AG10803 (cell line): Measurements from ENCODE around the gene SPATA20.
A peak's percentile ranks its signal among the peaks of the same experiment; 100 is the strongest.

Experiments
- DNase-seq: peaks from one replicate; pipeline ENCODE4 v3.0.0; 2010; ENCODE audit warnings: low read depth
- H3K4me3 ChIP-seq: 2 replicates; pipeline ENCODE4 v1.5.1; 2011; ENCODE audit warnings: mild to moderate bottlenecking, low read length, control low read depth
- CTCF ChIP-seq: conservative IDR thresholded peaks from 2 replicates; pipeline ENCODE4 v1.5.1; 2011; ENCODE audit warnings: mild to moderate bottlenecking, low read length, control low read depth, inconsistent platforms

SPATA20 gene

DNA sequence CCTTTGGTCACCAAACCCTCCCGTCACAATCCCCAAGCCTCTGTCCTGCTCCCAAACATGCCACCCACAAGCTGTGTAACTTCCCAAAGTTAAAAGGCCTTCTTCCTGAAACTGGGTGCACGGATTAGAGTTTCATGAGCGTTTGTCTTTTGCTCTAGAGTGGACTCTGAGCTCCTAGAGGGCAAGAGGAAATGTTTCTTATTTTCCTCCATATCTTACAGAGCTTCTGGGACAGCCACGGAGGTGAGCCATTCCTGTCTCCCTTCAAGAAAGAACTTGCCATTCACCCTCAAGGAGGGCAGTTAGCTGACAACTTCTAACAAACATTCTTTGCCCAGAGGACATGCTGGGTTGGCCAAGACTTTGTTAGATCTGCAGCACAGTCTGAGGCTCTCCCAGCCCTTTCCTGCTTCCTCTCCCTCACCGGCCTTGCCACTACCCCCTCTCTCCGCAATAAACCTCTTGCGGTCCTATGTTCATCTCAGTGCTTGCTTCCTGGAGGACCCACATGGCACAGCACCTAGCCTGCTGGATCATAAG lies 41.3 kb upstream of the SPATA20 start:
- no peak for TF ChIP-seq CTCF
- no peak overlapping the region for H3K4me3 ChIP-seq
- DNase-seq, result no peak

GRCh38 chr17:50506298-50506697 lies 40.7 kb upstream of the SPATA20 start:
- no peak for TF ChIP-seq CTCF
- no peak overlapping the region for H3K4me3 ChIP-seq
- DNase-seq, result no peak

DNA sequence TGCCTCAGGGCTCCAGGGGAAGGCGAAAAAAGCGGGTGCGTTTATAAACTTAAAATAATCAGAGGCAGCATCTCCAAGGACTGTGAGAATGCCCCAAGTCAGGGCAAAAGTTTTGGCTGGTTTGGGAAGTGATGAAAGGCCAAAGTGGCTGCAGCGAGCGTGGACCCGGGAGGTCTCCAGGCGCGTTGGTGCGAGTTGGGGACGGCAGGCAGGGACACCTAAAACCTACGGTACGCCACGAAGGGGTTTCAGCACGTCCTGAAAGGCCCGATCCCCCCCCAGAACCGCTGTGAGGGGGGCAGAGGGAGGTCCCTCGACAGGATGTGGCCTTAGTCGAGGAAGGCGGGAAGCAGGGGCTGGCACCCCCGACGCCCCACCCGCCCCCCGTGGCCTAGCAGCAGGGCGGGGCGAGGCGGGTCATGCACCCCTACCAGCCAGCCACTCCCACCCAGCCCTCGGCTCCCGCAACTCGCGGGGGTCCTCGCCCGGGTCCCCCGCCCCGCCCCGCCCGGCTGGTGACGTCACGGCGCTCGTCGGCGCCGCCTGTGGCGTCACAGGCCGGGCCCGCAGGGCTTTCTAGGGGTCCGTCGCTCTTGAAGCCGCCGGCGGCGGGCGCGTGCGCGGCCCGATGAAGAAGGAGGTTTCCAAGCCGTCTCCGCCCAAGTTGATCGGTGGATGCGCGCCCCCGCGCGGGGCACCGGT lies 39.0 kb upstream of the SPATA20 start, which contains the start of gene MYCBPAP:
MYCBPAP (plus strand) TSS at position 569 of the 702 bp plus-strand sequence. CDS start 236 bp downstream, outside the sequence.
- 0 out of 2 replicates have a peak, but pooled peaks have one; percentile 9 for TF ChIP-seq CTCF
- H3K4me3 ChIP-seq, result peak within 1 kb of the TSS; percentile 61
- DNase-seq, result peak; percentile 73

GRCh38 chr17:50508573-50509460 lies 38.2 kb upstream of the SPATA20 start:
- TF ChIP-seq CTCF, result no peak; the same call in 1 of the 2 replicates
- peak overlapping the region; percentile 61 for H3K4me3 ChIP-seq
- DNase-seq, result no peak

DNA sequence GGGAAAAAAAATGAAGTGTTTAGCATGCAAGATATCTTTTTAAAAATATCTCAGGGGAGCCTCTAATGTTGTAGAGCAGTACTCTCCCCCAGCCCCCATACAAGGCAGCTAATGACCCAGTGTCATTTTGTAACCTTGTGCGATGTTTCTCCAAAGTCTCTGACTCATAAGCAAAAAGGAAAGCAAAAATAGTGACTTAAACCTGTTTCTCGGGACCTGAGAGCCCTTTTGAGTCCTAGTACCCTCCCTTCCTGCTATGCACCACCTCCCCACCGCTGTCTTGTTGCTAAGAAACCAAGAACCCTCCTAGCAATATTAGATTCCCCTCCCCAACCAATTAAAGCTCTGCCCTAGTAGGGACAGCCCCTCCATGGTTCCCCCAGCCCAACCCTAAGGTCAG lies 35.9 kb upstream of the SPATA20 start:
- no peak for TF ChIP-seq CTCF

GRCh38 chr17:50513495-50513894 lies 33.5 kb upstream of the SPATA20 start:
- no peak for TF ChIP-seq CTCF
- H3K4me3 ChIP-seq, result no peak overlapping the region
- no peak for DNase-seq

More for the DNA sequence above, 35.9 kb upstream of the SPATA20 start:
- DNase-seq, result no peak
- no peak overlapping the region for H3K4me3 ChIP-seq
